C4-2B (cell line): ENCODE measurements around the gene HIRIP3.

ENCODE experiments used
- CTCF ChIP-seq: fragments of 450-650 bp; conservative IDR thresholded peaks from 2 replicates; pipeline ENCODE4 v1.5.1; 2017; ENCODE audit warnings: mild to moderate bottlenecking
- ZFX ChIP-seq: fragments of 450-650 bp; IDR thresholded peaks from 2 replicates; pipeline ENCODE4 v1.6.1; 2017

GRCh38 chr16:30040221-30040620 is 44.8 kb upstream of the HIRIP3 start:
- TF ChIP-seq CTCF (no peak), ZFX (no peak)
